Small intestine (tissue), 7 donors: ENCODE results near the gene NECTIN1. TPM values are rescaled to one million over a fixed set of nuclear protein-coding genes. Genes with fewer than 3 reads are reported as not detected.

Experiments used
- DNase-seq, 2 donors: peaks; one replicate each; pipeline versions ENCODE4 v3.0.0 to v3.0.0-alpha.2; 2013
- FAIRE-seq: peaks from 2 replicates; lab custom pipeline; 2012; peaks lifted over from hg19 to GRCh38; lab: Jason Lieb, UNC
- H3K27ac ChIP-seq, 3 donors: one replicate each; pipeline ENCODE4 v1.5.1; 2013; ENCODE audit warnings: low read length in 2 of 3, mild to moderate bottlenecking in 2 of 3, control low read depth in 1 of 3, inconsistent platforms in 1 of 3, low read depth in 1 of 3, moderate library complexity in 1 of 3
- H3K27me3 ChIP-seq, 3 donors: one replicate each; pipeline ENCODE4 v1.6.1; 2013; ENCODE audit warnings: low read length in 3 of 3, inconsistent platforms in 1 of 3; ENCODE audit not compliant: control insufficient read depth in 3 of 3, insufficient read depth in 3 of 3
- H3K36me3 ChIP-seq, 3 donors: one replicate each; pipeline ENCODE4 v1.6.1; 2013; ENCODE audit warnings: low read length in 3 of 3, inconsistent platforms in 1 of 3, low read depth in 1 of 3, mild to moderate bottlenecking in 1 of 3, moderate library complexity in 1 of 3; ENCODE audit not compliant: control insufficient read depth in 3 of 3, insufficient read depth in 2 of 3
- H3K4me1 ChIP-seq, 3 donors: one replicate each; pipeline ENCODE4 v1.6.1; 2013; ENCODE audit warnings: low read length in 2 of 3, inconsistent platforms in 1 of 3, low read depth in 1 of 3, mild to moderate bottlenecking in 1 of 3, moderate library complexity in 1 of 3; ENCODE audit not compliant: control insufficient read depth in 3 of 3, insufficient read depth in 2 of 3
- H3K4me3 ChIP-seq, 3 donors: one replicate each; pipeline ENCODE4 v1.5.1; 2013; ENCODE audit warnings: low read length in 3 of 3, control low read depth in 1 of 3, inconsistent platforms in 1 of 3, low read depth in 1 of 3, mild to moderate bottlenecking in 1 of 3, moderate library complexity in 1 of 3
- H3K9me3 ChIP-seq, 2 donors: one replicate each; pipeline ENCODE4 v1.6.1; 2013; ENCODE audit warnings: low read depth in 1 of 2, low read length in 1 of 2; ENCODE audit not compliant: control insufficient read depth in 2 of 2, insufficient read depth in 1 of 2
- WGBS, 3 donors: extraction: QIAGEN DNeasy Blood & Tissue Kit; methylation state at CpG; one replicate each; pipeline ENCODE4 v1.1.7; 2013; 5-methylcytosine and 5-hydroxymethylcytosine counted together
- polyA plus RNA-seq, 4 donors: library from polyadenylated mRNA; stranded (reverse) in 3 of 4; unstranded in 1 of 4; fragments of 200-250 nt in 3 of 4; fragments of 120-200 nt in 1 of 4; gene quantifications; one replicate each; pipeline versions ENCODE4 v1.2.1 to v1.2.3, GENCODE V29; 2013
- donor health status: healthy with polysubstance abuse.
- donor health status: control.
- donor health status: control.
- donor health status: Bipolar disorder and iron deficiency.
- donor health status: healthy.

The NECTIN1 gene
- polyA plus RNA-seq, 4 donors = 2.7 to 32.8 (median 11.7) TPM

DNA sequence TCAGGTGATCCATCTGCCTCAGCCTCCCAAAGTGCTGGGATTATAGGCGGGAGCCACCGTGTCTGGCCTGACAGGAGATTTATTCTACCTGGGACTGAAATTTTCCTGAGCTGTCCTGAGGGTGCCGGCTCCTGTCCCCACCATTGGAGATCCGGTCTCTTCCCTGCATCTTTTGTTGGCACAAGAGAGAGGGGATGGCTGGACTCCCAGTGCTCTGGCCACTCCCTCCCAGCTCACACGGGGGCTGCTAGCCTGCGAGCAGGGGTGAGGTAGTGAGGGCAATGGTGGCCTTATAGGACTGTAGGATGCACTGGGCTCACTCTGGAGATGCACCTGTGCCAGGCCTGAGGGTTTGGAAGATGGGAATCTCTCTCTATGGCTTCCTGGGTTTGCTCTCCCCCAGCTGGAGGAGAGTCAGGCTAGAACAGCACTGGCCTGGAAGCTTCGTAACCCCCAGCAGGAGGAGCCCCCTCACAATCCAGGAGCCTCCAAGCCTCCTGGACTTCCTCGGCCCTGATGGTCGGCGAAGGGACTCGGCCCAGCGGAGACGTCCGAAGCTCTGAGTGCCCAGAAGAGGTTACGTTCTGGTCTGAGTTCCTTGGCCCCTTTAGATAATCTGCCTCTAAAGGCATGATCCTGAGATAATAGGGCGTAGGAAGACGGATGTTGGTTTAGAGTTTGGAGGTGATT, 106.4 kb downstream of the NECTIN1 start:
- WGBS, 3 donors = 83 to 89% (median 85%) methylated on average over 17 of the region's 17 CpGs
- Histone ChIP-seq H3K27me3 (peaks cover 0 to 6% (median 0%) of the 10 kb centered on the region in 3 donors), H3K9me3 (no peaks in the 10 kb centered on the region), H3K36me3 (no peaks in the 10 kb centered on the region), H3K4me1 (peaks cover 0 to 8% (median 0%) of the 10 kb centered on the region in 3 donors), H3K4me3 (no peak overlapping the region), H3K27ac (no peak overlapping the region)
- no peak for FAIRE-seq
- no peak for DNase-seq

DNA sequence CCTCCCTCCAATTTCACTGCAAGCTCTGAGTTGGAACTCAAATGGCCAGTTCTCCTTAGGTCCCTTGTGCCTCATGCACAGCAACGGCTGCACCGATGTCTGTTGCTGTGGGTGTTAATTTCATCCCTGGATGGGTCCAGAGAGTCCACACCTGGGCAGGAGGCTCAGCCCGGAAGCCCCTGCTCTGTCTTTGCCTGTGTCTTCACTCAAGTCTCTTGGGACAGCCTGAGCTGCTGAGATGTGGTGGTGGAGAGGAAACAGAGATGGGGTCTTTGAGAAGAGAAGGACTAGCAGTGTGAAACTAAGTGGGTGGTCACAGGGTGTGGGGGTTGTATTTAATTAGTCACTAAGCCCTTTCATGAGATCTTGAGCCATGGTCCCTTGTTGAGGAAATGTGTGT, 109.3 kb downstream of the NECTIN1 start:
- no peak overlapping the region for H3K27ac ChIP-seq
- no peaks in the 10 kb centered on the region for H3K9me3 ChIP-seq
- DNase-seq = no peak
- no peak for FAIRE-seq
- H3K27me3 ChIP-seq = peaks cover 0 to 15% (median 0%) of the 10 kb centered on the region in 3 donors
- H3K4me1 ChIP-seq = peaks cover 0 to 9% (median 3%) of the 10 kb centered on the region in 3 donors
- H3K36me3 ChIP-seq = no peaks in the 10 kb centered on the region
- no peak overlapping the region for H3K4me3 ChIP-seq
- 70 to 78% (median 78%) methylated on average over 3 of the region's 3 CpGs for whole genome bisulfite sequencing, 3 donors

DNA sequence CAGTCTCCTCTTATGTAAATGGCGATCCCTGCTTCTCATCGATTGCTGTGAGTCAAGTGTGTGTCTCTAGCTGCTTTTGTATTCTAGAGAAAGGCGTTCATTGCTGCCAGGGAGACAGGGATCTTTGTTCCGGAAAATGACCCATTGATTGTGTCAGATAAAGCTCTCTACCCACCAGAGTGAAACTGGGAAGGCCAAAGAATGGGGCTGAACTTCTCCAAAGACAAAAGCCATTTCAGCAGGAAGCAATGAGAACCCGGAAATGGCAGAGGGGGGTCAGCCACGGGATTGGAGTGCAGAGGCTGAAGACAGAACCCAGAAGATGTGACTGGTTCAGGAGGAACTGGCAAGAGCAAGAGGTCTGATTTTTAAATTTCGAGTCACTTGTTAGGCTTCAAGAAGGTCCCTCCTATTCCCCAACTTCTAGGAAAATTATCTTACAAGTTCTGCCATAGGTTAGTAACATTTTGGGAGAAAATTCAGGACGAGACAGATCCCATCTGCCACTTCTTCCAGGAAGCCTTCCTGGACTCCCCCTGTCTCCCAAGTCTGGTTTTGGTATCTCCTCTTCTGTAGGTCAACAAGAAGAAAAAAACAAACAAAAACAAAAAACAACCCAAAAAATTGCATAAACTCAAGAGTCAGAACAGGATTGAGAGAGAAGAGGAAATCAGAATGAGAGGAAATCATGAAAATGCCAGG, 110.6 kb downstream of the NECTIN1 start:
- Histone ChIP-seq H3K36me3 (no peaks in the 10 kb centered on the region), H3K4me1 (peaks cover 0 to 11% (median 3%) of the 10 kb centered on the region in 3 donors), H3K27ac (no peak overlapping the region), H3K9me3 (no peaks in the 10 kb centered on the region), H3K27me3 (peaks cover 0 to 18% (median 0%) of the 10 kb centered on the region in 3 donors), H3K4me3 (no peak overlapping the region)
- no peak for DNase-seq
- 62 to 72% (median 70%) methylated on average over 8 of the region's 8 CpGs for WGBS, 3 donors
- no peak for FAIRE-seq

DNA sequence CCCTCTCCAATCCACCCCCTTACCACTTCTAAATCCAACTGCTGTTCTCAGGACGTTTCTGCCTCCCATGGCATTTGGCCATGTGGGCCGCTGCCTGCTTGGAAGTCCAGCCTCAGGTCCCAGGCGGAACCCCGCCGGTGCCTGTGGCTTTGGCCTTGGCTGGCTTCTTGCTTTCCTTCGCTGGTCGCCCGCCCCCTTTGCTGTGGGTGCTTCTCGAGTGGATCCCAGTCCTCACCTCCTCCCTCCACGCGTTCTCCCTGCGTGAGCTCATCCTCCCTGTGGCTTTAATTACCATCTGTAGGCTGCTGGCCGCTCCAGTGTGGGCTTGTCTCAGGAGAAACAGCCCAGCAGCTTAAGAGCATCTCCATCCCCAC, 111.7 kb downstream of the NECTIN1 start:
- H3K27ac ChIP-seq = no peak overlapping the region
- 81 to 88% (median 88%) methylated on average over 13 of the region's 13 CpGs for whole genome bisulfite sequencing, 3 donors
- no peak overlapping the region for H3K4me3 ChIP-seq
- peaks cover 0 to 11% (median 3%) of the 10 kb centered on the region in 3 donors for H3K4me1 ChIP-seq
- H3K27me3 ChIP-seq = peaks cover 0 to 24% (median 0%) of the 10 kb centered on the region in 3 donors
- FAIRE-seq = no peak
- H3K36me3 ChIP-seq = no peaks in the 10 kb centered on the region
- no peaks in the 10 kb centered on the region for H3K9me3 ChIP-seq
- no peak for DNase-seq

DNA sequence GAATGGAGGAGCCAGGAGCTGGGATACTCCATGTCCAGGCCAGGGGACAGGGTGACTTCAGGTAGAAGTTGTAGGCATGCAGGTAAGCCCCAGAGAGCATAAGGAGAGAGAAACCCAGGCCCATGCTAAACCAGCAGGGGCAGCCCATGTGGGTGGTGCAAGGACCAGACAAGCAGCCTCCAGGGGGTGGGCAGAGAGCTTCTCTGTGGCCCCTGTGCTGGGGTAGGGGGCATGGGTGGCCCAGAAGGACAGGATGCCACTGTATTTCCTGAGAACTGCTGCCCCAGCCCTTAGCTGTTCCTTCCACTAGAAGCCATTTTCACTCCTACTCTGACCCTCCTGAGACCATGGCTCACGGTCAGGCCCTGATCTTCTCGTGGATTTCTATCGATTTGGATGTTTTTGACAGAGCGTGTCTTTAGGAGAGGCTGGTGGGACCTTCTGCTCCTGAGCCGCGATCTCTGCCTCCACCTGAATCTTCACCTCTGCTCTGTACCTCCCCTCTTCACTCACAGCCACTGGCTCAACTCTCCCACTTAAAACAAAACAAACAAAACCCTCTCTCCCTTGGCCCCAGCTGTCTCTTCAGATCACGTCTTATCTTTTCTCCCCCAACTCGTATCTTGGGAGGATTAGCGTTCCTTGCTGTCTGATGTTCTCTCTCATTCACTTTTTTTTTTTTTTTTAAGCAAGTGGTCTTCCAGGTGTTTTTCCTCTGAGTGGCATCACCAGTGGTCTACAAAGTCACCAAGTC, 112.2 kb downstream of the NECTIN1 start:
- peaks cover 0 to 11% (median 3%) of the 10 kb centered on the region in 3 donors for H3K4me1 ChIP-seq
- H3K9me3 ChIP-seq = no peaks in the 10 kb centered on the region
- H3K4me3 ChIP-seq = no peak overlapping the region
- WGBS, 3 donors = 80 to 84% (median 82%) methylated on average over 9 of the region's 9 CpGs
- no peak for FAIRE-seq
- no peaks in the 10 kb centered on the region for H3K36me3 ChIP-seq
- H3K27me3 ChIP-seq = peaks cover 0 to 24% (median 0%) of the 10 kb centered on the region in 3 donors
- H3K27ac ChIP-seq = no peak overlapping the region
- no peak for DNase-seq

- Histone ChIP-seq H3K4me3 (no peak overlapping the region), H3K4me1 (peaks cover 0 to 11% (median 3%) of the 10 kb centered on the region in 3 donors), H3K27ac (peak overlapping the region in 1 of 3 donors; percentile 73), H3K27me3 (peaks cover 0 to 24% (median 0%) of the 10 kb centered on the region in 3 donors), H3K9me3 (no peaks in the 10 kb centered on the region), H3K36me3 (no peaks in the 10 kb centered on the region)
- no peak for FAIRE-seq
- no peak for DNase-seq
These were observed 113.2 kb downstream of the NECTIN1 start for GRCh38 chr11:119615882-119616196.

DNA sequence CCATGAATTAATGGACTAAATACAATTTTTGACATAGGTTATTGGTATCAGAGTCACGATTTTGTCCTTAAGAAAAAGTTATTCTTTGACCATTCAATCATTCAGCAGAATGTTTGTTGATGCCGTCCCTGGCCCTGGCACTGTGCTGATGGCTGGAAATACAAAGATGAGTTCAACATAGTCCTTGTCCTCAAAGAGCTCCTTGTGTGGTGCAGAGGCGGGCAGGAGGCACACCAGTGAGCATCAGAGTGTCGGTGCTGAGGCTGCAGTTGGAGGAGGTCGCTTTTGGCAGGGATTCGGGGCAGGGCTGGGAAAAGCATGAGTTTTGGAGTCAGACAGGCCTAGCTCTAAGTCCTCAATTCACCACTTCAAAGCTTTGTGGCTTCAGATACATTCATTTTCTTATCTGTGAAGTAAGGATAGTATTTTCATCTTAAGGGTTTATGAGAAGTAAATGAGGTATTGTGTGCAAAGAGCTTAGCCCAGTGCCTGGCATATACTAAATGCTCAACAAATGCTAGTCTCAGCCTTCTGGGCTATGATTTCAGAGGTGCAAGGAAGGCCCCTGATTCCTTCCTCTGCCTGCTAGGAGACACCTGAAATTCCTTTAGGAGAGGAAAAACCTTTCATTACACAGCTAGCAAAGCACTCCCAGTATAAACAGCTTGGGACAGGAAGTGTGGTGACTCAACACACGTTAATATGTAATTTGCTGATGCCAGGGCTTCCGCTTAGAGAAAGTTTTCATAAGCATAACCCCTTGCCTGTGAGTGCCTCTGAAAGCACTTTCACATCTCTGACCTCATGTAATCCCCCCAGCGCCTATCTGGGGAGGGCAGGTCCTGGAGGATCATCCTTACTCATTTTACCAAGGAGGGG, 113.8 kb downstream of the NECTIN1 start:
- Histone ChIP-seq H3K27me3 (peaks cover 0 to 24% (median 0%) of the 10 kb centered on the region in 3 donors), H3K4me3 (no peak overlapping the region), H3K27ac (peak overlapping the region in 1 of 3 donors; percentile 73), H3K9me3 (no peaks in the 10 kb centered on the region), H3K36me3 (no peaks in the 10 kb centered on the region), H3K4me1 (peaks cover 0 to 11% (median 3%) of the 10 kb centered on the region in 3 donors)
- FAIRE-seq = no peak
- WGBS, 3 donors = 64 to 72% (median 69%) methylated on average over 9 of the region's 9 CpGs
- DNase-seq = peak; percentile 63 to 79
